Endothelial cell of umbilical vein (primary cell): ENCODE results near the gene CARD11. TPM values are rescaled to one million over a fixed set of nuclear protein-coding genes. Genes with fewer than 3 reads are reported as not detected.

Experiments used
- BruUV-seq: library from RNA; stranded (reverse); fragments of 400-500 nt; replicated peaks from 2 replicates; lab custom pipeline; 2021; lab: Mats Ljungman, UMichigan
- CTCF ChIA-PET: fragments of 300-600, 350-600 bp; sonication (Branson Sonifier 250); formaldehyde crosslinking; loops from one replicate; lab custom pipeline; 2021; ENCODE audit warnings: antibody characterized with exemption, inconsistent platforms; lab: Charles Lee
- POLR2A ChIA-PET: fragments of 300-600, 350-600 bp; sonication (Branson Sonifier 250); formaldehyde crosslinking; loops from one replicate; lab custom pipeline; 2021; ENCODE audit warnings: antibody characterized with exemption, inconsistent platforms; lab: Charles Lee
- DNase-seq: peaks from one replicate; pipeline ENCODE4 v3.0.0-alpha.2; 2011; ENCODE audit warnings: low read depth, low spot score
- FAIRE-seq: peaks from 2 replicates; lab custom pipeline; 2011; peaks lifted over from hg19 to GRCh38; lab: Jason Lieb, UNC
- H2AFZ ChIP-seq: 2 replicates; pipeline ENCODE4 v1.6.0; 2012; ENCODE audit warnings: low read depth, low read length, control low read depth, inconsistent platforms
- H3K27ac ChIP-seq: 2 replicates; pipeline ENCODE4 v1.5.1; 2011; ENCODE audit warnings: low read depth, mild to moderate bottlenecking, control low read depth, low read length, moderate library complexity; ENCODE audit not compliant: insufficient read depth
- H3K27me3 ChIP-seq, 2 experiments: 2 replicates each; pipeline versions ENCODE4 v1.6.0 to v1.6.1; 2011; ENCODE audit warnings: low read length in 2 of 2, mixed read lengths in 1 of 2; ENCODE audit not compliant: control insufficient read depth in 2 of 2, insufficient read depth in 2 of 2
- H3K36me3 ChIP-seq, 2 experiments: 2 replicates in 1 of 2; 3 replicates in 1 of 2; pipeline ENCODE4 v1.5.1; 2011; ENCODE audit warnings: low read length in 2 of 2, mild to moderate bottlenecking in 1 of 2, moderate library complexity in 1 of 2; ENCODE audit not compliant: control insufficient read depth in 2 of 2, insufficient read depth in 2 of 2; ENCODE audit errors: extremely low read depth in 1 of 2
- H3K4me1 ChIP-seq: 3 replicates; pipeline ENCODE4 v1.5.1; 2011; ENCODE audit warnings: mild to moderate bottlenecking, low read length; ENCODE audit not compliant: control insufficient read depth, insufficient read depth; ENCODE audit errors: extremely low read depth
- H3K4me2 ChIP-seq: 2 replicates; pipeline ENCODE4 v1.6.1; 2011; ENCODE audit warnings: low read length, control low read depth, mixed read lengths; ENCODE audit not compliant: insufficient read depth
- H3K4me3 ChIP-seq, 3 experiments: fragments of 200-600 bp in 1 of 3; sonication (generic), shearing (Covaris generic) in 1 of 3; replicated peaks in 1 of 3; 2 replicates each; pipeline ENCODE4 v1.5.1; 2011 to 2016; ENCODE audit warnings: control low read depth in 3 of 3, low read length in 3 of 3, mild to moderate bottlenecking in 2 of 3, inconsistent platforms in 1 of 3, low read depth in 1 of 3, moderate library complexity in 1 of 3; ENCODE audit not compliant: insufficient read depth in 1 of 3
- H3K79me2 ChIP-seq: 2 replicates; pipeline ENCODE4 v1.6.0; 2012; ENCODE audit warnings: low read length, inconsistent platforms; ENCODE audit not compliant: control insufficient read depth, insufficient read depth
- H3K9ac ChIP-seq: replicated peaks from 2 replicates; pipeline ENCODE3; 2011; ENCODE audit warnings: low read length, control low read depth; ENCODE audit not compliant: insufficient read depth; ENCODE audit errors: extremely low read depth
- H3K9me1 ChIP-seq: replicated peaks from 3 replicates; pipeline ENCODE4 v1.6.0; 2011; ENCODE audit warnings: mild to moderate bottlenecking, low read length; ENCODE audit not compliant: control insufficient read depth, insufficient read depth; ENCODE audit errors: extremely low read depth
- H3K9me3 ChIP-seq: replicated peaks from 2 replicates; pipeline ENCODE4 v1.5.1; 2012; ENCODE audit warnings: low read length, inconsistent platforms; ENCODE audit not compliant: control insufficient read depth, insufficient read depth
- H4K20me1 ChIP-seq: replicated peaks from 2 replicates; pipeline ENCODE3; 2011; ENCODE audit warnings: mild to moderate bottlenecking, low read length; ENCODE audit not compliant: control insufficient read depth, insufficient read depth; ENCODE audit errors: extremely low read depth
- CTCF ChIP-seq, 2 donors: IDR thresholded peaks; 1 replicate in 1 of 2; 2 replicates in 1 of 2; pipeline ENCODE4 v1.5.1; 2011; ENCODE audit warnings: low read length in 2 of 2, mild to moderate bottlenecking in 2 of 2, moderate library complexity in 2 of 2, control low read depth in 1 of 2, inconsistent platforms in 1 of 2, low read depth in 1 of 2; ENCODE audit not compliant: insufficient read depth in 1 of 2; ENCODE audit errors: extremely low read depth in 1 of 2
- EZH2 ChIP-seq: IDR thresholded peaks from 2 replicates; pipeline ENCODE4 v1.6.1; 2012; ENCODE audit warnings: borderline replicate concordance, low read depth, mild to moderate bottlenecking, moderate library complexity, low read length, inconsistent platforms; ENCODE audit not compliant: severe bottlenecking
- GATA2 ChIP-seq: IDR thresholded peaks from 2 replicates; pipeline ENCODE4 v1.7.0; 2011; ENCODE audit warnings: low read depth, mild to moderate bottlenecking, moderate library complexity, mixed read lengths, low read length; ENCODE audit not compliant: insufficient read length, insufficient read depth
- JUN ChIP-seq: IDR thresholded peaks from 2 replicates; pipeline ENCODE4 v1.6.1; 2011; ENCODE audit warnings: borderline replicate concordance, low read depth; ENCODE audit not compliant: insufficient read length, insufficient read depth
- MAX ChIP-seq: IDR thresholded peaks from 2 replicates; pipeline ENCODE4 v1.6.1; 2011; ENCODE audit not compliant: insufficient read depth, insufficient read length
- MYC ChIP-seq: IDR thresholded peaks from one replicate; pipeline ENCODE4 v1.6.1; 2011; ENCODE audit warnings: mild to moderate bottlenecking, low read depth, low read length
- POLR2A ChIP-seq: IDR thresholded peaks from 2 replicates; pipeline ENCODE4 v1.6.1; 2012; ENCODE audit warnings: low read depth, mild to moderate bottlenecking, control low read depth, low read length
- POLR2AphosphoS5 ChIP-seq: IDR thresholded peaks from 2 replicates; pipeline ENCODE4 v1.6.1; 2012; ENCODE audit warnings: low read depth, mild to moderate bottlenecking, control low read depth, low read length, moderate library complexity; ENCODE audit not compliant: insufficient read depth
- dilution Hi-C: fragments of 300-500 bp; cut with MboI; formaldehyde crosslinking; loops from one replicate; pipeline ENCODE4 v1.15.0; 2019; ENCODE audit warnings: low sequenced_read_pairs; ENCODE audit not compliant: extremely low pct_ligation_motif_present
- intact Hi-C: fragments of 100-400 bp; cut with micrococcal nuclease; formaldehyde crosslinking; loops from one replicate; pipeline ENCODE4 v1.10.0; 2022
- polyA plus RNA-seq, 4 experiments: library from polyadenylated mRNA; depleted of rRNA in 3 of 4; stranded (reverse) in 3 of 4; unstranded in 1 of 4; fragments of >200 nt; gene quantifications; 2 replicates each; pipeline versions ENCODE4 v1.2.1 to v1.2.3, GENCODE V29; 2011 to 2012; ENCODE audit warnings: missing spikeins in 1 of 4
- total RNA-seq: library from RNA; stranded (reverse); gene quantifications from 2 replicates; pipeline ENCODE4 v1.2.3, GENCODE V29; 2021

CARD11 gene
- total and polyA plus RNA-seq, 2 donors (not counting 3 experiments of a cell fraction or from before 2014, with no cell fraction given), result 20.4 to 41.8 TPM

GRCh38 chr7:3019801-3020200, 23.9 kb downstream of the CARD11 start:
- Histone ChIP-seq H3K79me2 (peaks cover 11% of the 10 kb centered on the region), H2AFZ (no peak overlapping the region), H3K27me3 (no peaks in the 10 kb centered on the region), H3K27ac (no peak overlapping the region), H3K36me3 (no peaks in the 10 kb centered on the region), H3K9ac (no peak overlapping the region), H3K4me1 (no peaks in the 10 kb centered on the region), H3K4me2 (no peak overlapping the region), H4K20me1 (no peaks in the 10 kb centered on the region), H3K9me3 (no peaks in the 10 kb centered on the region), H3K9me1 (no peaks in the 10 kb centered on the region), H3K4me3 (no peak overlapping the region)
- TF ChIP-seq CTCF (IDR thresholded peaks at IDR 0.05; ENCODE audit: extremely low read depth in 1 of 2, insufficient read depth in 1 of 2, low read depth in 1 of 2, low read length in 2 of 2) (no peak), MYC (no peak), GATA2 (no peak)
- FAIRE-seq, result no peak
- ChIA-PET POLR2A (no interaction called here), CTCF (interaction anchor here (1.6 kb wide), 1 partner anchor 21 kb away, joined by 3 read pairs; no protein-coding TSS in a partner anchor)
- intact Hi-C loops, result no loop called here
- dilution Hi-C loops, result no loop called here
- DNase-seq, result no peak
- no TSS peak for BruUV-seq

GRCh38 chr7:3013975-3014792, 29.5 kb downstream of the CARD11 start:
- H2AFZ ChIP-seq, result no peak overlapping the region
- no peak overlapping the region for H3K9ac ChIP-seq
- no peaks in the 10 kb centered on the region for H3K9me3 ChIP-seq
- no peak for TF ChIP-seq CTCF (IDR thresholded peaks at IDR 0.05; ENCODE audit: extremely low read depth in 1 of 2, insufficient read depth in 1 of 2, low read depth in 1 of 2, low read length in 2 of 2)
- TF ChIP-seq EZH2, result no peak
- no peak for TF ChIP-seq GATA2
- no peak for TF ChIP-seq POLR2A
- no peak for TF ChIP-seq MAX
- TF ChIP-seq MYC, result no peak
- TF ChIP-seq JUN, result no peak
- no peak for TF ChIP-seq POLR2AphosphoS5
- H3K9me1 ChIP-seq, result no peaks in the 10 kb centered on the region
- no peaks in the 10 kb centered on the region for H3K4me1 ChIP-seq
- no peaks in the 10 kb centered on the region for H3K79me2 ChIP-seq
- ChIA-PET POLR2A (no interaction called here), CTCF (no interaction called here)
- dilution Hi-C loops, result no loop called here
- BruUV-seq, result no TSS peak
- no peak overlapping the region for H3K27ac ChIP-seq
- DNase-seq (no peak), FAIRE-seq (no peak)
- intact Hi-C loops, result no loop called here
- no peaks in the 10 kb centered on the region for H4K20me1 ChIP-seq
- H3K4me2 ChIP-seq, result no peak overlapping the region
- H3K4me3 ChIP-seq, result no peak overlapping the region
- no peaks in the 10 kb centered on the region for H3K27me3 ChIP-seq
- H3K36me3 ChIP-seq, result no peaks in the 10 kb centered on the region
